ENCODE data around the gene NKD2.
"Not testable (repeated sequence)": the region's sequence is repeated elsewhere in the genome, so short reads cannot be mapped to it uniquely, and the experiment has no call there.

NKD2 gene

GRCh38 chr5:1000329-1000728, 8.3 kb upstream of the NKD2 start:
- no peak for DNase-seq (ENCODE audit: low read depth)

DNA sequence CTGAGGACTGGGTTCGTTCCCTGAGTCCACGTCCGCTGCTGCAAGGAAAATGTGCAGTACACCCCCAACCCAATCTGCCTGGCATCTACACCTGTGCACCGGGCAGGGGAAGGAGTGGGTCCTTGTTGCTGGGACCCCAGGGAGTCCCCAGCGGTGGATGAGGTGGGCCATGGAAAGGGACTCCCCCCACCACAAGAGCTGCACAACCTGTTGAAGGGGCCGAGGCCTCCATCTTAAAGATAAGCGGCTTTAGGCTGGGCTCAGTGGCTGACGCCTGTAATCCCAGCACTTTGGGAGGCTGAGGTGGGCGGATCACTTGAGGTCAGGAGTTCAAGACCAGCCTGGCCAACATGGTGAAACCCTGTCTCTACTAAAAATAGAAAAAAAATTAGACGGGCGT, 7.8 kb upstream of the NKD2 start:
- not testable (repeated sequence) for DNase-seq (ENCODE audit: low read depth)

DNA sequence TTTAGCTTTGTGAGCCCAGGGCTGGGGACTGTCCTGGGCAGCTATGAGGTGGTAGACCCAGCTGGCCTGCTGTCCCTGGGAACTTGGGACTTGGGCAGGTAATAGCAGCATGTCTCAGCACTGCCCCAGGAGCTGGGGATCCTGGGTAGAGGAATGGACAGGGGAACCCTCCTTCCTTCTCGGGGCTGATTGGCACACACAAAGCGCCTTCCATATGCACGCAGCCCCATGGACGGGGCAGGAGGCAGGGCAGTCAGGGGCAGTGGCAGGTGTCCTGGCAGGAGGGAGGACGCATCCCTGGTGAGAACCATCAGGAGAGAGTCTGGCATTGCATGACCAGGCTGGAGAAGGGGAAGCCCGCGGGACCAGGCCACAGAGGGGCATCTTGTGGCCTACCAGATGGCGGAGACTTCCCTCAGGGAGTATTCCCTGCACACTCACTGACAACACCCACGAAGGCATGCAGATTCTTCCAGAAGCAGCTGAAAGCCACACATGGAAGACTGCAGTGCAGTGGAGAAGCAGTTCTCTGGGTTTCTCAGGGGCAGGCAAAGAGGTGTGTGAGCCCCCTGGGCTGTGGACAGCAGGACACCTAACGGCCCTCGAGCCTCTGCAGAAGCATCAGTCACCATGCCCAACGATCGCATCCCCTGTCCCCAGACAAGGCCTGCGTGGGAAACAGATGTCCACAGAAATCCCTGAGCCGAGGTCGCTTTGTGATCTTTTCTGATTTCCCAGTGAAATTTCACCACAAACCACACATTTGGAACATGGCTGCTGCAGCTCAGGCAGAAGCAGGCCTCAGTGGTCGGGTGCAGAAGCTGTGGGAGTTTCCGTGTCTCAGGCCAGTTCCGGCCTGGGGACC, 7.0 kb upstream of the NKD2 start:
- no peak for DNase-seq (ENCODE audit: low read depth)

- no peak for DNase-seq (ENCODE audit: low read depth)
Measured at GRCh38 chr5:1002271-1002546, 6.4 kb upstream of the NKD2 start.

GRCh38 chr5:1002836-1003235, 5.8 kb upstream of the NKD2 start:
- no peak for DNase-seq (ENCODE audit: low read depth)

- no peak for DNase-seq (ENCODE audit: low read depth)
Measured at GRCh38 chr5:1003296-1003937, 5.2 kb upstream of the NKD2 start.

GRCh38 chr5:1004461-1005248, 3.9 kb upstream of the NKD2 start:
- no peak for DNase-seq (ENCODE audit: low read depth)

- DNase-seq (ENCODE audit: low read depth): no peak
Measured at GRCh38 chr5:1005249-1005851, 3.3 kb upstream of the NKD2 start.

DNA sequence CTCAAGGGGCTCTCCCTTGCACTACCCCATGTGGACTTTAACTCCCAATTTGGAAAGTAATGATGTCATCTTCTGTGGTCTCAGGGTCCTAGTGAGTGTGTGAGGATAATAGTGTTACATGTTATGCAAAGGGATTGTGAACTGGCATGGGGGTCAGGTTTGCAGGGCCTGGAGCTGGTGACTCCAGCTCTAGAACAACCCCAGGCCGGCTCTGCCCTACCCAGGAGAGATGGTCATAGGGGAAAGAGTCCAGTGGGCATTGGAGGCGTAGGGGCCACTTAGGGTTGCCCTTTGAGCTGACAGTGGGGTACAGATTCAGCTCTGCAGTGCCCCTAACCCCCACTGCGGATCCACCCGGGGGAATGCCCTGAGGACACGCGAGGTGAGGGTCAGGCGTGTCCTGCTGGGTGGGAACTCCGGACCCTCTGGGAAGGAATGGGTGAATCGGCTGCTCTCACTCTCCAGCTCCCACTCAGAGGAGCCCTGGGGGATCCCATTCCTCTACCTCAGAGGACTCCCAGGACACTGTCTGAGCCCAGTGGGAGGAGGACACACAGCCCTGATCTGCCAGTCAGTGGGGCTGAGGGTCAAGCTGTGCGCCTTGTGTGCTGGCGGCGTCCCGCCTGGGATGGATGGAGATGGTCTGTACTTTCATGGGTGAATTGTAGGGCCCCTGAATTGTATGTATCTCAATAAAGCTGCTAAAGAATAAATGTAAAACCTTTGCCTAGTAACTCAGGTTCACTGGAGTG, 2.5 kb upstream of the NKD2 start:
- DNase-seq (ENCODE audit: low read depth): no peak

DNA sequence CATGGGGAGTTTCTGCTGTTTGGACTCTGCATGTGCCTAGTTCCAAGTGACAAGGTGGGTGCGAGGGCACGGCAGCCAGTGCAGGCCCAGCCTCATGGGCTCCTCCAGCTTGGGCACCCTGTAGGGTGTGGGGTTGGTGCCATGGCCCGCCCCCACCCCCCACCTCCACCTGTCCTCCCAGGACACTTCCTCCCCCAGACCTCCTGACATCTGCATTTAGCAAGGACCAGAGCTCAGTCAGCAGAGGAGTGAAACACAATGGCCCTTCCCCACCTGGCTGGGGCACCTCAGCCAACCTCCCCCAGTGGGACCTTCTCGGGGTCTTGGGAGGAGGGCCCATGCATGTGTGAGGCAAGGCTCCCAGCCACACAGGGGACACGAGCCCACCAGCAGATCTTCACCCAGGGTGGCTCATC, 1.9 kb upstream of the NKD2 start:
- DNase-seq (ENCODE audit: low read depth): no peak

DNA sequence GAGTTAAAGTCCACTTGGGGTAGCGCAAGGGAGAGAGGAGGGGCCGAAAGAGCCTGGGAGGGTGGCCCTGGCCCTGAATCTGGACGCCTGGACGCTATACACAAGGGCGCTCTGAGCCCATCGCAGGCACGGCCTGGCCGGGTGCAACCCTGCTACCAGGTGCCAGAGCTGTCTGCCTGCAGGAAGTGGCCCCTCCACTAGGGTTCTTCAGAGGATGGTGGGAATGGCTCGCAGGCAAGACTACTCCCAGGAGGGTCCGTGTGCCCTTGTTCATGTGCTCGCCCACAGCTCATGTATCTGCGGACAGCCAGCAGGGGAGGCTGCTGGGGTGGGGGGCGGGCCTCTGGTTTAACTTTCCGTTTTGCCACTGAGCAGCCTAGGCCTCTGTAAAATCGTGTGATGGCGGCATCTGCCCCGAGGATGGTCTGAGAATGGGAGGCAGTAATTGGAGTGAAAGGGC, 1.4 kb upstream of the NKD2 start:
- DNase-seq (ENCODE audit: low read depth): no peak

DNA sequence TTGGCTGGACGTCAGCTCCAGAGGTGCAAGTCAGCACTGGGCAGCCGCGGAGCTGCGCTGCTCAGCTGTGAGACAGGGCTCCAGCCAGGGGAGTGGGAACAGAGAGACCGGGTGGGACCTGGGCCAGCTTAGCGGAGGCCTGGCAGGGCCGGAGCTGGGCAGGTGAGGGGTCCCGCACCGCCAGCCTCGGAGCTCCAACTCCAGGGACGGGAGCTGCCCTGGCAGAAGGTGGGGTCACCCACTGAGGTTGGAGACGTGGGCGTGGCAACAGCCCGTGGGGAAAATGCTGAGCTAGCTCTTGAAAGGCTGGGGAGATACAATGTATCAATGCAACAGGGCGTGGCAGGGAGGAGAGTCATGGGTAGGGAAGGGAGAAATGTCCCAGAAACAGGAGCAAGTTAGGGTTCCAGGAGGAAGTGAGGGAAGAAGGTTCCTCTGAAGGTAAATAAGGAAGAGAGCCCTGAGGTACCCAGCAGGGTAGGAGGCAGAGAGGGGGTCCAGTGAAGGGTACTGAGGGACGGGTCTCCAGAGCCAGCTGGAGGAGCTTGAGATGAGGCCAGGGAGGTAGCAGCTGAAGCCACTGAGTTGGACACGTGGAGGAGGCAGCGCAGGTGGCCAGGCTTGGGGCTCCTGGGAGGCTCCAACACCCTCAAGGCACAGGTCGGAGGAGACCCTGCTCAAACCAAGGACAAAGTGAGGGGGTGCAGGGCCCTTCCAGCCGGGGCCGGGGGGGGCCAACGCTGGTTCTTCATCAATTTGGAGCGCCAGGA, 736 bp upstream of the NKD2 start:
- no peak for DNase-seq (ENCODE audit: low read depth)

- DNase-seq (ENCODE audit: low read depth): no peak
Measured at GRCh38 chr5:1009359-1010180, 968 bp downstream of the NKD2 start.

DNA sequence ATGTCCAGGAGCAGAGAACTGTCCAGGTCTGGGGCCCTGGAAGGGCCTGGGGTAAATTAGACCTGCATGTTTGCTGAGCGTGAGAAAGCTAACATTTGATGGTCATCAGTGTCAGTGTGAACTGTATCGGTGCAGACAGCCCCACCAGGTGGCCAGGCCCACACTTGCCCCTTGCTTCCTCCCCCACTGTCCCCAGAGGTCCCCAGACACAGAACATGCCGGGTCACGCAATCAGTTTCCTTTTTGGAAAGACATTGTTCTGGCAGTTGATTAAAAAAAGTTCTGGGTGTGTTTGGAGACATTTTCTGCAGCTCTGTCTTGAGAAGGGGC, 1.5 kb downstream of the NKD2 start:
- DNase-seq (ENCODE audit: low read depth): no peak

- no peak for DNase-seq (ENCODE audit: low read depth)
Measured at GRCh38 chr5:1010641-1011046, 2.0 kb downstream of the NKD2 start.

DNA sequence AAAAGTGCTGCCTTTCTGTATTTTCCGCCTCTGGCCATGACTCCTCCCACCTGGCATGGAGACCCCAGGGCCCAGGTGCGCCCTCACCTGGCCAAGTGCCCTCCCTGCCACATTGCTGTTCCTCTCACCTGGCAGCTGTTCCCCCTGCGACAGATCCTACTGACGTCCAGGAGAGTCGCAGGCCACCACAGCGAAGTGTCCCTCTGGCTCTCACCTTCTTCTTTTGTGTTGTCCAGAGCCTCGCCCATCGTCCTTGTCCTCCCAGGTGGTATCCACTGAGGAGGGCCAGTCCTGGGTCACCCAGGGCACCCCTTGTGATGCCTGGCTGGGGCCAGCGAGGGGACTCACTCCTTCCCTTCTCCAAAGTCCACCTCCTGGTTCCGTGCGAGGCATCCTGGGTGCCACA, 2.6 kb downstream of the NKD2 start:
- DNase-seq (ENCODE audit: low read depth): peak; percentile 21

GRCh38 chr5:1011741-1012312, 3.2 kb downstream of the NKD2 start:
- no peak for DNase-seq (ENCODE audit: low read depth)

GRCh38 chr5:1012313-1012841, 3.8 kb downstream of the NKD2 start:
- no peak for DNase-seq (ENCODE audit: low read depth)

DNA sequence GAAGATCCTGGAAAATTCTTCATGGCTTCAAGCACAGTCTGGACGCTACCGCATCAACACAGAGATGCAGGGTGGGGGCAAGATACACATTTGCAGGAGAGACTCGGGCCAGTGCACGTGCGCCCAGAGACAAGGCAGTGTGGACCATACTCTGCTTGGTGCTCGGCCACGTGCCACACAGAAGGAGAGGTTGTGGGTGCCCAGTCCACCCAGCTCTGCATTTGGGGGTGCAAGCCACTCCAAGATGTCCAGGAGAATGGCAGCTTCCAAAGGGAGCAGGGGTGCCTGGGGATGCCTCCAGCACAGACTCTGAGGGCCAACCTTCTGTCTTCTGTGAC, 4.3 kb downstream of the NKD2 start:
- DNase-seq (ENCODE audit: low read depth): no peak
